H7 (cell line): ENCODE results near the gene KLF17. TPM values are rescaled to one million over a fixed set of nuclear protein-coding genes. Genes with fewer than 3 reads are reported as not detected.
A peak's percentile ranks its signal among the peaks of the same experiment; 100 is the strongest.

ENCODE experiments used
- DNase-seq: peaks from one replicate; pipeline ENCODE4 v3.0.0; 2012
- H3K27me3 ChIP-seq: 2 replicates; pipeline ENCODE4 v1.6.0; 2011; ENCODE audit warnings: mild to moderate bottlenecking, low read length; ENCODE audit not compliant: control insufficient read depth, insufficient read depth
- H3K36me3 ChIP-seq: replicated peaks from 2 replicates; pipeline ENCODE4 v1.5.1; 2011; ENCODE audit warnings: low read length; ENCODE audit not compliant: control insufficient read depth, insufficient read depth
- H3K4me3 ChIP-seq: 2 replicates; pipeline ENCODE4 v1.5.1; 2011; ENCODE audit warnings: low read depth, mild to moderate bottlenecking, control low read depth, low read length, moderate library complexity; ENCODE audit not compliant: insufficient read depth
- total RNA-seq: library from RNA; depleted of rRNA; stranded (reverse); fragments of >200 nt; shearing (Covaris generic); gene quantifications from 2 replicates; pipeline ENCODE4 v1.2.3, GENCODE V29; 2014; rRNA removed

The KLF17 gene
- not detected in 2 replicates for total RNA-seq

GRCh38 chr1:44118682-44119081 is at the start of gene KLF17:
Gene KLF17 (plus strand): TSS chr1:44118821. CDS start chr1:44118908, 87 bp downstream.
- no peaks in the 10 kb centered on the region for H3K27me3 ChIP-seq
- no peaks in the 10 kb centered on the region for H3K36me3 ChIP-seq
- peak; percentile 49 for DNase-seq
- no peak within 1 kb of the TSS for H3K4me3 ChIP-seq

DNA sequence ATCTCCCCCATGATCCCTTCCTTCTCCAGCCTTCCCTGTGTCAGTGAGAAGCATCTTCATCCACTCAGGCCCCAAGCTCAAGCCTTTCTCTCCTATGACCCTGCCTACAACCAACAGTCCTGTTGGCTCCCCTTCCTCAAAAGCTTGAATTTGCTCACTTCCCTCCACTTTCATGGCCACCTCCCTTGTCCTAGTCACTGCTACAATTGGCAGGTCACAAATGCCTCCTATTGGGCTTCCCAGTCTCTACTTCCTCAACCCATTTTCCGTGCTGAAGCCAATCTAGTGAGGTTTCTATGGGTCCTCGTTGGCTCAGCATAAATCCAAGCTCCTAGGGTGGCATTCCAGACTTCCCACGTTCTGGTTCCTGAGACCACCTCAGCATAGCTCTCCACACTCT is 47.2 kb upstream of the KLF17 start:
- DNase-seq: no peak
- Histone ChIP-seq H3K4me3 (no peak overlapping the region), H3K27me3 (no peaks in the 10 kb centered on the region; the same call in 1 of the 2 replicates), H3K36me3 (no peaks in the 10 kb centered on the region)

- DNase-seq: no peak
These were observed 46.4 kb upstream of the KLF17 start for GRCh38 chr1:44072204-44072603.

GRCh38 chr1:44072821-44073220 is 45.8 kb upstream of the KLF17 start:
- no peaks in the 10 kb centered on the region; the same call in 1 of the 2 replicates for H3K27me3 ChIP-seq
- no peak overlapping the region for H3K4me3 ChIP-seq
- H3K36me3 ChIP-seq: no peaks in the 10 kb centered on the region
- no peak for DNase-seq

More at GRCh38 chr1:44072204-44072603, 46.4 kb upstream of the KLF17 start:
- Histone ChIP-seq H3K4me3 (no peak overlapping the region), H3K27me3 (no peaks in the 10 kb centered on the region; the same call in 1 of the 2 replicates), H3K36me3 (no peaks in the 10 kb centered on the region)

DNA sequence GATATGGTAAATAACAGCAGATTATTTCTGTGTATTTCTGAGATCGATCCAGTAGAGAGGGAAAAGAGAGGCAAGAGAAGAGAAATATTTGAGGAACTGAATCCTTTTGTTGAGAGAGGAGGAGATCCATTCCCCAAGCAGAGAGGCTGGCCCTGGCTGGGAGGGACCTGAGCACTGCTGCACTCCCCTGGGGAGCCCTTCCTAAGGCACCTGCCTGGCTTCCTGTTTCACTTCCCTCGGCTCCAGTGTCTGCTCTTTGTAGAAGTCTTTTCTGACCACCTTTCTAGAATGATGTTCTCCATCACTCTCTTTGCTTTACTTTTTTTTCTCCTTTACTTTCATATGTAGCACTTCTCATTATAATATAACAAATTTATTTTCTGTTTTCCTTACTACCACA is 45.1 kb upstream of the KLF17 start:
- no peak for DNase-seq
- Histone ChIP-seq H3K4me3 (no peak overlapping the region), H3K27me3 (no peaks in the 10 kb centered on the region; the same call in 1 of the 2 replicates), H3K36me3 (no peaks in the 10 kb centered on the region)

DNA sequence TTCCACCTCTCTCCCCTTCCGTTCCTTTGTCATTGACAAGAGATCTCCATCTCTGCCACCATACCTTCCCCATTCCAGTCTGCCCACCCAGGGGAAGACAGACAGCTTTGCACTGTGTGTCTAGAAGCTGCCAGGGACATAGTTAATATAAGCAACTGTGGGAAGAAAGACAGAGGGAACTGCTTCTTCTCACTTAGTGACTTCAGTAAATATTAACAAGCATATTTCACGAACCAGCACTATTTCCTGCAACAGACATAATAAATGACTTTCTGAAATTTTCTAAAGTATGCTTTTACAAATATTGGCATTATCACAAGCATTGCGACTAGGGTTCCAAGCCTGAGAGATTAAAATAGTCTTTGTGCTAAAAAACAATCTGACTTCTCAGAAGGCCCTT is 44.2 kb upstream of the KLF17 start:
- DNase-seq: no peak
- no peak overlapping the region for H3K4me3 ChIP-seq
- H3K36me3 ChIP-seq: no peaks in the 10 kb centered on the region
- no peaks in the 10 kb centered on the region; the same call in 1 of the 2 replicates for H3K27me3 ChIP-seq

DNA sequence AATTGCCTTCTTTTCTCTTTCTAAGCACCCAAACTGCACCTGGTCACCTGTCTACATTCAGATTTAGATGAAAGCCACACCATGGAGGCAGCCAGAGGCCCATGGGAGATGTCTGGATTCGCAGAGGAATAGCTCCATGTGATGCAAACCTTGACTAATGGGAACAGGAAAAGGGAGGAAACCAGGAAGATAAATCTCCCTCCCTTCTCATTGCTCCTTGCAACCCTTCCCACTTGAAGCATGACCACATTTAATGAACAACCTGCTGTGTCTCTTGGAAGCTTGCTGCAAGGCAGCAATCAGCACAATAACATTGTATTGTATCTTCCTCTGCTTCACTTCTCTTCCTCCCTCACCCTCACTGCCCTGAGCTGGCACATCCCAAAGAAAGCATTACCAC is 42.6 kb upstream of the KLF17 start:
- DNase-seq: no peak
- Histone ChIP-seq H3K27me3 (no peaks in the 10 kb centered on the region; the same call in 1 of the 2 replicates), H3K36me3 (no peaks in the 10 kb centered on the region), H3K4me3 (no peak overlapping the region)

DNA sequence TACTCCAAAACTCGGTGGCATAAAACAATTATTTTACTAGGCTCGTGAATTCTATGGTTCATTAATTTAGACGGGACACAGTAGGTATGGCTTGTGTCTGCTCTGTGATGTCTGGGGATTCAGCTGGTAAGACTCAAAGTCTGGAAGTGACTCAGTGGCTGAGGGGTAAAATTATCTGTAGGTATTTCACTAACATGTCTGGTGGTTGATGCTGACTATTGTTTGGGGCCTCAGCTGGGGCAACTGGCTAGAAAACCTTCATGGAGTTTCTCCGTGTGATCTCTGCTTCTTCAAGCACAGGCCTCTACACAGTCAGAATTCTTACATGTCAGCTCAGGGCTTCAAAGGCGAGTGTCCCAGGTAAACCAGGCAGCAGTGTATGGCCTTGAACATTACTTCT is 41.2 kb upstream of the KLF17 start:
- Histone ChIP-seq H3K27me3 (no peaks in the 10 kb centered on the region; the same call in 1 of the 2 replicates), H3K4me3 (no peak overlapping the region), H3K36me3 (no peaks in the 10 kb centered on the region)
- DNase-seq: no peak

DNA sequence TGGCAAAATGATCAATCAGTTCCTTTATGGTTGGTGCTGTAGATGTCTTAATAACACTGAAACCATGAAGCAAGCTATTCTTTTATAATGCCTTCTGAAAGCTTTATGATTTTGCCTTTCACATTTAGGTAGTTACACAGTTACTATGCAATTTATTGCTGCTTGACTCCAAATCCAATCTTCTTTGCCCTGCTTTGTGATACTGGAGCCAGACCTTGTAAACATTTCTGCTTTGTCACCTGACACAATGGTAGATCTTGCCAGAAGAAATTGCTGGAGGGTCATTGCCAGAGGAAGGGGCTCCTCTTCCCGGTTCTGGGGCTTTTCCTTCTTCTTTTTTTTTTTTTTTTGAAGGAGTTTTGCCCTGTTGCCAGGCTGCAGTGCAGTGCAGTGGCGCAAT is 40.5 kb upstream of the KLF17 start:
- H3K36me3 ChIP-seq: no peaks in the 10 kb centered on the region
- no peak for DNase-seq
- no peak overlapping the region for H3K4me3 ChIP-seq
- no peaks in the 10 kb centered on the region; the same call in 1 of the 2 replicates for H3K27me3 ChIP-seq

GRCh38 chr1:44079566-44079965 is 39.1 kb upstream of the KLF17 start:
- DNase-seq: no peak
- no peaks in the 10 kb centered on the region for H3K36me3 ChIP-seq
- H3K4me3 ChIP-seq: no peak overlapping the region
- H3K27me3 ChIP-seq: no peaks in the 10 kb centered on the region; the same call in 1 of the 2 replicates

DNA sequence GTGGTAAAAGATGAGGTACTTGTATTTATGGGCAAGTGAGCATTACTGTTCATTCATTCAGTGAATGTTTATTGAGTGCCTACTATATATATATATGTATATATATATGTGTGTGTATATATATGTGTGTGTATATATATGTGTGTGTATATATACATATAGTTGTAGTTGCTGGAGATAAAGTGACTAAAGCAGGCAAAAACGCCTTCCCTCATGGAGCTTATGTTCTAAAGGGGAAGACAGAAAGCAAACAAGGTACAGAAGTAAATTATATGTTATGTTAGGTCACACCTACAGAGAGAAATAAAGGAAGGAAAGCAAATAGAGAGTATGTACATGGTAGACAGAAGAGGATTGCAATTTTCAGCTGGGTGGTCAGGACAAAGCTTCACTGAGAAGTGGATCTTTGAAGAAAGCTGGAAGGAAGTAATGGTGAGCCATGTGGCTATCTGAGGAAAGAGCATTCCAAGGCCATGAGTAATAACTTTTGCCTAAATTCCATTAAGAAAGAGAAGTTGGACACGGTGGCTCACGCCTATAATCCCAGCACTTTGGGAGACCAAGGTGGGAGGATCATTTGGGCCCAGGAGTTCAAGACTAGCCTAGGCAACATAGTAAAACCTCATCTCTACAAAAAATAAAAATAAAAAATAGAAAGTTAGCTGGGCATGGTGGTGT is 33.5 kb upstream of the KLF17 start:
- no peak overlapping the region for H3K4me3 ChIP-seq

GRCh38 chr1:44086692-44087474 is 31.7 kb upstream of the KLF17 start:
- no peaks in the 10 kb centered on the region for H3K36me3 ChIP-seq
- no peak overlapping the region for H3K4me3 ChIP-seq
- H3K27me3 ChIP-seq: no peaks in the 10 kb centered on the region
- DNase-seq: no peak

More for the DNA sequence above, 33.5 kb upstream of the KLF17 start:
- Histone ChIP-seq H3K36me3 (no peaks in the 10 kb centered on the region), H3K27me3 (no peaks in the 10 kb centered on the region)
- no peak for DNase-seq

- H3K27me3 ChIP-seq: no peaks in the 10 kb centered on the region
- no peak for DNase-seq
- H3K4me3 ChIP-seq: no peak overlapping the region
- no peaks in the 10 kb centered on the region for H3K36me3 ChIP-seq
These were observed 29.1 kb upstream of the KLF17 start for GRCh38 chr1:44089371-44090048.

GRCh38 chr1:44090429-44091252 is 28.0 kb upstream of the KLF17 start:
- Histone ChIP-seq H3K4me3 (no peak overlapping the region), H3K27me3 (no peaks in the 10 kb centered on the region), H3K36me3 (no peaks in the 10 kb centered on the region)
- no peak for DNase-seq
